BLaER1 treated with 17β-estradiol and CSF1 and Interleukin-3, amounts not matched to agents 10 nM and 100 nM (cell line): ENCODE data around the gene TTYH3.

Source experiments
- H3K27ac ChIP-seq, 11 experiments: shearing (Covaris generic); formaldehyde crosslinking; 2 replicates each; pipeline ENCODE4 v1.8.1; 2022
- H3K27me3 ChIP-seq, 11 experiments: shearing (Covaris generic); formaldehyde crosslinking; 2 replicates each; pipeline ENCODE4 v1.8.1; 2022
- H3K36me3 ChIP-seq, 11 experiments: shearing (Covaris generic); formaldehyde crosslinking; 2 replicates each; pipeline ENCODE4 v1.8.1; 2022
- H3K4me1 ChIP-seq, 10 experiments: shearing (Covaris generic); formaldehyde crosslinking; 2 replicates each; pipeline ENCODE4 v1.8.1; 2022
- H3K4me2 ChIP-seq, 11 experiments: shearing (Covaris generic); formaldehyde crosslinking; 2 replicates each; pipeline ENCODE4 v1.8.1; 2022
- H3K4me3 ChIP-seq, 10 experiments: shearing (Covaris generic); formaldehyde crosslinking; 2 replicates each; pipeline ENCODE4 v1.8.1; 2022
- H3K9ac ChIP-seq, 11 experiments: shearing (Covaris generic); formaldehyde crosslinking; 2 replicates each; pipeline ENCODE4 v1.8.1; 2022
- H3K9me3 ChIP-seq, 11 experiments: shearing (Covaris generic); formaldehyde crosslinking; replicated peaks in 1 of 11; 2 replicates each; pipeline ENCODE4 v1.8.1; 2022
- H4K20me1 ChIP-seq, 11 experiments: shearing (Covaris generic); formaldehyde crosslinking; 2 replicates each; pipeline ENCODE4 v1.8.1; 2022
- Cebpa-rat ChIP-seq, 11 experiments: shearing (Covaris generic); IDR thresholded peaks; 2 replicates each; pipeline ENCODE4 v1.8.1; 2022

Gene TTYH3

GRCh38 chr7:2611401-2611800 is 20.4 kb upstream of the TTYH3 start:
- H3K36me3 ChIP-seq, result no peaks in the 10 kb centered on the region

GRCh38 chr7:2611922-2612321 is 19.9 kb upstream of the TTYH3 start:
- Histone ChIP-seq H3K27ac (peak overlapping the region in 7 of 11 experiments; percentile 12 to 94 (median 86); a peak in 12 of 22 replicates), H3K9ac (peak overlapping the region in 4 of 11 experiments; percentile 5 to 85 (median 28); a peak in 5 of 22 replicates), H3K27me3 (peaks cover 0 to 21% (median 0%) of the 10 kb centered on the region in 11 experiments; a peak in 4 of 22 replicates), H3K4me1 (peaks cover 96 to 100% (median 100%) of the 10 kb centered on the region in 10 experiments), H3K4me3 (no peak overlapping the region), H3K9me3 (no peaks in the 10 kb centered on the region), H3K36me3 (no peaks in the 10 kb centered on the region), H4K20me1 (peaks cover 0 to 9% (median 0%) of the 10 kb centered on the region in 11 experiments; a peak in 1 of 22 replicates), H3K4me2 (peak overlapping the region; percentile 90 to 99 (median 95))
- no peak for TF ChIP-seq Cebpa-rat (IDR thresholded peaks at IDR 0.05)

More at GRCh38 chr7:2611401-2611800, 20.4 kb upstream of the TTYH3 start:
- no peak for TF ChIP-seq Cebpa-rat (IDR thresholded peaks at IDR 0.05)
- H3K4me2 ChIP-seq, result peak overlapping the region; percentile 90 to 99 (median 95)
- peak overlapping the region in 7 of 11 experiments; percentile 5 to 94 (median 23); a peak in 9 of 22 replicates for H3K27ac ChIP-seq
- peaks cover 96 to 100% (median 100%) of the 10 kb centered on the region in 10 experiments for H3K4me1 ChIP-seq
- H3K4me3 ChIP-seq, result no peak overlapping the region; a peak in 1 of 20 replicates
- H3K9me3 ChIP-seq, result no peaks in the 10 kb centered on the region
- H4K20me1 ChIP-seq, result peaks cover 0 to 9% (median 0%) of the 10 kb centered on the region in 11 experiments; a peak in 1 of 22 replicates
- peak overlapping the region in 7 of 11 experiments; percentile 5 to 85 (median 23); a peak in 5 of 22 replicates for H3K9ac ChIP-seq
- peaks cover 0 to 21% (median 0%) of the 10 kb centered on the region in 11 experiments; a peak in 4 of 22 replicates for H3K27me3 ChIP-seq

GRCh38 chr7:2612445-2613097 is 19.2 kb upstream of the TTYH3 start:
- H3K4me3 ChIP-seq, result peak overlapping the region in 2 of 10 experiments; percentile 37 to 42; a peak in 3 of 20 replicates
- no peaks in the 10 kb centered on the region for H3K9me3 ChIP-seq
- peaks cover 0 to 9% (median 0%) of the 10 kb centered on the region in 11 experiments; a peak in 1 of 22 replicates for H4K20me1 ChIP-seq
- TF ChIP-seq Cebpa-rat (IDR thresholded peaks at IDR 0.05), result no peak
- no peaks in the 10 kb centered on the region for H3K36me3 ChIP-seq
- peaks cover 96 to 100% (median 100%) of the 10 kb centered on the region in 10 experiments for H3K4me1 ChIP-seq
- H3K27me3 ChIP-seq, result peaks cover 0 to 21% (median 0%) of the 10 kb centered on the region in 11 experiments; a peak in 4 of 22 replicates
- H3K27ac ChIP-seq, result peak overlapping the region in 8 of 11 experiments; percentile 62 to 94 (median 81); a peak in 15 of 22 replicates
- peak overlapping the region; percentile 90 to 99 (median 95) for H3K4me2 ChIP-seq
- H3K9ac ChIP-seq, result peak overlapping the region in 10 of 11 experiments; percentile 15 to 85 (median 62); a peak in 14 of 22 replicates

- no peak for TF ChIP-seq Cebpa-rat (IDR thresholded peaks at IDR 0.05)
- Histone ChIP-seq H3K4me3 (peak overlapping the region in 8 of 10 experiments; percentile 12 to 42 (median 31); a peak in 12 of 20 replicates), H3K36me3 (no peaks in the 10 kb centered on the region), H3K4me2 (peak overlapping the region; percentile 90 to 99 (median 95)), H3K4me1 (peaks cover 92 to 100% (median 99%) of the 10 kb centered on the region in 10 experiments), H4K20me1 (peaks cover 0 to 9% (median 0%) of the 10 kb centered on the region in 11 experiments; a peak in 1 of 22 replicates), H3K27me3 (peaks cover 0 to 21% (median 0%) of the 10 kb centered on the region in 11 experiments; a peak in 4 of 22 replicates), H3K27ac (peak overlapping the region in 10 of 11 experiments; percentile 28 to 94 (median 74); a peak in 19 of 22 replicates), H3K9me3 (no peaks in the 10 kb centered on the region), H3K9ac (peak overlapping the region; percentile 49 to 85 (median 65); a peak in 21 of 22 replicates)
Measured at GRCh38 chr7:2613098-2613930, 18.5 kb upstream of the TTYH3 start.

- H4K20me1 ChIP-seq, result peaks cover 0 to 9% (median 0%) of the 10 kb centered on the region in 11 experiments; a peak in 1 of 22 replicates
- peak overlapping the region in 9 of 10 experiments; percentile 12 to 42 (median 30); a peak in 13 of 20 replicates for H3K4me3 ChIP-seq
- H3K4me1 ChIP-seq, result peaks cover 88 to 100% (median 93%) of the 10 kb centered on the region in 10 experiments
- TF ChIP-seq Cebpa-rat (IDR thresholded peaks at IDR 0.05), result peak in 6 of 11 experiments; percentile 37 to 97 (median 77); a peak in 10 of 22 replicates
- H3K27me3 ChIP-seq, result peaks cover 0 to 21% (median 0%) of the 10 kb centered on the region in 11 experiments; a peak in 4 of 22 replicates
- peak overlapping the region; percentile 90 to 99 (median 95) for H3K4me2 ChIP-seq
- peak overlapping the region in 10 of 11 experiments; percentile 28 to 94 (median 74); a peak in 19 of 22 replicates for H3K27ac ChIP-seq
- H3K36me3 ChIP-seq, result no peaks in the 10 kb centered on the region
- H3K9me3 ChIP-seq, result no peaks in the 10 kb centered on the region
- peak overlapping the region; percentile 49 to 85 (median 65); a peak in 21 of 22 replicates for H3K9ac ChIP-seq
Measured at GRCh38 chr7:2613931-2614600, 17.7 kb upstream of the TTYH3 start.

GRCh38 chr7:2614631-2615330 is 17.0 kb upstream of the TTYH3 start:
- no peak for TF ChIP-seq Cebpa-rat (IDR thresholded peaks at IDR 0.05)
- Histone ChIP-seq H3K9ac (peak overlapping the region; percentile 4 to 85 (median 65); a peak in 19 of 22 replicates), H3K9me3 (no peaks in the 10 kb centered on the region), H3K27me3 (peaks cover 0 to 21% (median 0%) of the 10 kb centered on the region in 11 experiments; a peak in 4 of 22 replicates), H3K4me3 (peak overlapping the region in 7 of 10 experiments; percentile 12 to 42 (median 24); a peak in 6 of 20 replicates), H3K36me3 (no peaks in the 10 kb centered on the region), H3K27ac (peak overlapping the region in 8 of 11 experiments; percentile 62 to 94 (median 81); a peak in 15 of 22 replicates), H3K4me2 (peak overlapping the region; percentile 90 to 99 (median 95)), H4K20me1 (peaks cover 0 to 9% (median 0%) of the 10 kb centered on the region in 11 experiments; a peak in 1 of 22 replicates), H3K4me1 (peaks cover 81 to 97% (median 89%) of the 10 kb centered on the region in 10 experiments)
